Loucy (cell line): ENCODE results near the gene SPSB1.

ENCODE experiments used
- H2AFZ ChIP-seq: fragments of 200-600 bp; sonication (generic); 2 replicates; pipeline ENCODE4 v1.6.0; 2016; ENCODE audit warnings: antibody characterized with exemption, mild to moderate bottlenecking, low read length, moderate library complexity
- H3F3A ChIP-seq: fragments of 200-600 bp; 2 replicates; pipeline ENCODE4 v1.6.0; 2016; ENCODE audit warnings: antibody characterized with exemption, low read depth, mild to moderate bottlenecking
- H3K27me3 ChIP-seq: fragments of 200-600 bp; sonication (generic); 2 replicates; pipeline ENCODE4 v1.6.1; 2014; ENCODE audit warnings: low read length, mild to moderate bottlenecking; ENCODE audit not compliant: insufficient read depth, poor library complexity, severe bottlenecking
- H3K36me3 ChIP-seq: fragments of 200-600 bp; sonication (generic); 2 replicates; pipeline ENCODE4 v1.6.1; 2016; ENCODE audit warnings: low read length; ENCODE audit not compliant: insufficient read depth
- H3K4me1 ChIP-seq: fragments of 200-600 bp; sonication (generic); 2 replicates; pipeline ENCODE4 v1.5.1; 2014; ENCODE audit warnings: low read length, mild to moderate bottlenecking; ENCODE audit not compliant: insufficient read depth, poor library complexity, severe bottlenecking
- H3K4me2 ChIP-seq: fragments of 200-600 bp; sonication (generic); 2 replicates; pipeline ENCODE4 v1.6.0; 2014; ENCODE audit warnings: antibody characterized with exemption, low read length, low read depth, mild to moderate bottlenecking; ENCODE audit not compliant: poor library complexity, severe bottlenecking
- H3K4me3 ChIP-seq: fragments of 200-600 bp; sonication (generic); 2 replicates; pipeline ENCODE4 v1.5.1; 2014; ENCODE audit warnings: low read length, mild to moderate bottlenecking, mixed read lengths; ENCODE audit not compliant: poor library complexity, severe bottlenecking
- H3K79me2 ChIP-seq: fragments of 200-600 bp; sonication (generic); 2 replicates; pipeline ENCODE4 v1.6.1; 2014; ENCODE audit warnings: low read length; ENCODE audit not compliant: insufficient read depth
- H3K9ac ChIP-seq: fragments of 200-600 bp; sonication (generic); 2 replicates; pipeline ENCODE4 v1.6.0; 2014; ENCODE audit warnings: mild to moderate bottlenecking, low read depth, low read length, moderate library complexity; ENCODE audit not compliant: poor library complexity, severe bottlenecking
- H3K9me2 ChIP-seq: fragments of 200-600 bp; sonication (generic); replicated peaks from 2 replicates; pipeline ENCODE4 v1.6.1; 2016; ENCODE audit warnings: low read depth, low read length, mixed read lengths
- H3K9me3 ChIP-seq: fragments of 200-600 bp; sonication (generic); 2 replicates; pipeline ENCODE4 v1.6.1; 2014; ENCODE audit warnings: mild to moderate bottlenecking, antibody characterized with exemption, low read length, low read depth; ENCODE audit not compliant: insufficient read depth
- H4K20me1 ChIP-seq: fragments of 200-600 bp; sonication (generic); 2 replicates; pipeline ENCODE4 v1.6.0; 2014; ENCODE audit warnings: antibody characterized with exemption, low read length, mild to moderate bottlenecking; ENCODE audit not compliant: insufficient read depth, poor library complexity, severe bottlenecking
- EZH2phosphoT487 ChIP-seq: fragments of 200-600 bp; IDR thresholded peaks from 2 replicates; pipeline ENCODE4 v1.6.1; 2018; ENCODE audit warnings: antibody characterized with exemption, mild to moderate bottlenecking, moderate library complexity, borderline replicate concordance
- TF ChIP-seq, protein P1 (sequence below): fragments of 200-600 bp; sonication (generic); conservative IDR thresholded peaks from 2 replicates; pipeline ENCODE4 v1.5.1; 2014; ENCODE audit warnings: mild to moderate bottlenecking, antibody characterized with exemption, low read length

Gene SPSB1

GRCh38 chr1:9302745-9303524 lies 10.2 kb downstream of the SPSB1 start:
- Histone ChIP-seq H3K9me3 (no peaks in the 10 kb centered on the region), H3F3A (no peaks in the 10 kb centered on the region), H3K9me2 (no peaks in the 10 kb centered on the region), H3K9ac (no peak overlapping the region), H3K79me2 (peaks cover 98% of the 10 kb centered on the region), H3K4me3 (peak overlapping the region; percentile 46), H3K4me1 (peaks cover 37% of the 10 kb centered on the region), H2AFZ (no peak overlapping the region), H3K4me2 (peak overlapping the region; percentile 28), H3K27me3 (no peaks in the 10 kb centered on the region), H4K20me1 (peaks cover 76% of the 10 kb centered on the region), H3K36me3 (peaks cover 4% of the 10 kb centered on the region; the same call in 1 of the 2 replicates)
- TF ChIP-seq, protein P1, sequence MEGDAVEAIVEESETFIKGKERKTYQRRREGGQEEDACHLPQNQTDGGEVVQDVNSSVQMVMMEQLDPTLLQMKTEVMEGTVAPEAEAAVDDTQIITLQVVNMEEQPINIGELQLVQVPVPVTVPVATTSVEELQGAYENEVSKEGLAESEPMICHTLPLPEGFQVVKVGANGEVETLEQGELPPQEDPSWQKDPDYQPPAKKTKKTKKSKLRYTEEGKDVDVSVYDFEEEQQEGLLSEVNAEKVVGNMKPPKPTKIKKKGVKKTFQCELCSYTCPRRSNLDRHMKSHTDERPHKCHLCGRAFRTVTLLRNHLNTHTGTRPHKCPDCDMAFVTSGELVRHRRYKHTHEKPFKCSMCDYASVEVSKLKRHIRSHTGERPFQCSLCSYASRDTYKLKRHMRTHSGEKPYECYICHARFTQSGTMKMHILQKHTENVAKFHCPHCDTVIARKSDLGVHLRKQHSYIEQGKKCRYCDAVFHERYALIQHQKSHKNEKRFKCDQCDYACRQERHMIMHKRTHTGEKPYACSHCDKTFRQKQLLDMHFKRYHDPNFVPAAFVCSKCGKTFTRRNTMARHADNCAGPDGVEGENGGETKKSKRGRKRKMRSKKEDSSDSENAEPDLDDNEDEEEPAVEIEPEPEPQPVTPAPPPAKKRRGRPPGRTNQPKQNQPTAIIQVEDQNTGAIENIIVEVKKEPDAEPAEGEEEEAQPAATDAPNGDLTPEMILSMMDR = no peak
- no peak for TF ChIP-seq EZH2phosphoT487

GRCh38 chr1:9303916-9304315 lies 11.2 kb downstream of the SPSB1 start:
- Histone ChIP-seq H3K4me3 (no peak overlapping the region), H3K9me2 (no peaks in the 10 kb centered on the region), H3K9me3 (no peaks in the 10 kb centered on the region), H3K79me2 (peaks cover 98% of the 10 kb centered on the region), H3K36me3 (peaks cover 4% of the 10 kb centered on the region; the same call in 1 of the 2 replicates), H4K20me1 (peaks cover 80% of the 10 kb centered on the region), H3K4me1 (peaks cover 41% of the 10 kb centered on the region), H2AFZ (no peak overlapping the region), H3F3A (no peaks in the 10 kb centered on the region), H3K4me2 (no peak overlapping the region), H3K9ac (no peak overlapping the region), H3K27me3 (no peaks in the 10 kb centered on the region)
- TF ChIP-seq, protein P1 = no peak
- no peak for TF ChIP-seq EZH2phosphoT487

- no peak overlapping the region for H2AFZ ChIP-seq
- no peaks in the 10 kb centered on the region for H3F3A ChIP-seq
- TF ChIP-seq, protein P1 = no peak
- no peak for TF ChIP-seq EZH2phosphoT487
- H3K4me1 ChIP-seq = peaks cover 38% of the 10 kb centered on the region
- H3K4me3 ChIP-seq = no peak overlapping the region
- no peaks in the 10 kb centered on the region for H3K27me3 ChIP-seq
- no peak overlapping the region for H3K4me2 ChIP-seq
- peaks cover 100% of the 10 kb centered on the region for H3K79me2 ChIP-seq
- no peak overlapping the region for H3K9ac ChIP-seq
- H4K20me1 ChIP-seq = peaks cover 87% of the 10 kb centered on the region
- H3K36me3 ChIP-seq = peaks cover 4% of the 10 kb centered on the region; the same call in 1 of the 2 replicates
- no peaks in the 10 kb centered on the region for H3K9me2 ChIP-seq
- no peaks in the 10 kb centered on the region for H3K9me3 ChIP-seq
These were observed 12.5 kb downstream of the SPSB1 start for GRCh38 chr1:9305216-9305615.
